COLO668 (cell line): ENCODE results near the gene DENND4C.
"Not testable (repeated sequence)": the region's sequence is repeated elsewhere in the genome, so short reads cannot be mapped to it uniquely, and the experiment has no call there.

Experiments
- DNase-seq: peaks from one replicate; lab custom pipeline; 2025; ENCODE audit not compliant: unreplicated experiment; lab: John Stamatoyannopoulos, UW

The DENND4C gene

GRCh38 chr9:19265602-19266001 lies 35.1 kb downstream of the DENND4C start:
- not testable (repeated sequence) for DNase-seq

- DNase-seq: not testable (repeated sequence)
These were observed 36.4 kb downstream of the DENND4C start for GRCh38 chr9:19266778-19267384.

DNA sequence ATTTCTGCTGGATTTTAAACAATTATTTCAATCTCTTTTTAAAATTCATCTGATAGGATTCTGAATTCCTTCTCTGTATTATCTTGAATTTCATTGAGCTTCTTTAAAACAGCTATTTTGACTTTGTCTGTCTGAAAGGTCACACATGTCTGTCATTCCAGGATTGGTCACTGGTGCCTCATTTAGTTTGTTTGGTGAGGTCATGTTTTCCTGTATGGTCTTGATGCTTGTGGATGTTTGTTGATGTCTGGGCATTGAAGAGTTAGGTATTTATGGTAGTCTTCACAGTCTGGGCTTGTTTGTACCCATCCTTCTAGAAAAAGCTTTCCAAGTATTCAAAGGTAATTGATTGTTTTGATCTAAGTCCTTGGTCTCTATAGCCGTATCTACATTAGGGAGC lies 39.1 kb downstream of the DENND4C start:
- no peak for DNase-seq

DNA sequence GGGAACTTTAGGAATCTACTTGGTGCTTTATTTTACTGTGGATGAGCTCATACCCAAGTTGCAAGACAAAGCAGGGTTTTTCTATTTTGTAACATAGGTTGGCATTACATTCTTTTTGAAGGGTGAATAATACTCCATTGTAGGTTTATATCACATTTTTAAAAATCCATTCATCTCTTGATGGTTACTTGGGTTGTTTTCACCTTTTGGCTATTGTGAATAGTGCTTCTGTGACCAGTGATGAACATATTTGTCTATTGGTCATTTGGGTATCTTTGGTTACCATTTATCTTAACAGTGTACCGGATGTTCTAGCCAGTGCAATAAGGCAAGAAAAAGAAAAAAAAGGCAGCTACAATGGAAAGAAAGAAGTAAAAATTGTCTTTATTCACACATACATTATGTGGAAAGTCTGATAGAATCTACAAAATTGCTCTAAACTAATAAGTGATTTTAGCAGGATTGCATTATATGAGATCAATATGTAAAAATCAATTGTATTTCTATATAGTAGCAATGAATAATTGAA lies 40.0 kb downstream of the DENND4C start:
- DNase-seq: no peak

DNA sequence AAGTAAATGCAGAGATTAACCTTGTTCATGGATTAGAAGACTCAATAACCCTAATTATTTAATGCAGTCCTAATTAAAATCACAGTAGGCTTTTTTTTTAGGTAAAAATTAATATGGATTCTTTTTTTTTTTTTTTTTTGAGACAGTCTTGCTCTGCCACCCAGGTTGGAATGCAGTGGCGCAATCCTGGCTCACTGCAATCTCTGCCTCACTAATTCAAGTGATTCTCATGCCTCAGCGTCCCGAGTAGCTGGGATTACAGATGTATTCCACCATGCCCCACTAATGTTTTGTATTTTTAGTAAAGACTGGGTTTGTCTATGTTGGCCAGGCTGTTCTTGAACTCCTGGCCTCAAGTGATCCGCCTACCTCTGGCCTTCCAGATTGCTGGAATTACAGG lies 40.6 kb downstream of the DENND4C start:
- no peak for DNase-seq

DNA sequence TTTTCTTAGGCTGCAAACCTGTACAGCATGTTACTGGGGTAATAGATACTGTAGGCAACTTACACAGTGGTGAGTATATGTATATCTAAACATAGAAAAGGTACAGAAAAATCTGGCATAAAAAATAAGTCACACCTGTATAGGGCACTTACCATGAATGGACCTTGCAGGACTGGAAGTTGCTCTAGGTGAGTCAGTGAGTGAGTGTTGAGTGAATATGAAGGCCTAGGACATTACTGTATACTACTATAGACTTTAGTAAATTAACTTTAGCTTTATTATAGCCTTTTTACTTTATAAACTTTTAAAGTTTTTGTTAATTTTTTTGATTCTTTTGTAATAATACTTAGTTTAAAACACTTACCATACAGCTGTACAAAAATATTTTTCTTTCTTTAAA lies 51.3 kb downstream of the DENND4C start:
- no peak for DNase-seq

DNA sequence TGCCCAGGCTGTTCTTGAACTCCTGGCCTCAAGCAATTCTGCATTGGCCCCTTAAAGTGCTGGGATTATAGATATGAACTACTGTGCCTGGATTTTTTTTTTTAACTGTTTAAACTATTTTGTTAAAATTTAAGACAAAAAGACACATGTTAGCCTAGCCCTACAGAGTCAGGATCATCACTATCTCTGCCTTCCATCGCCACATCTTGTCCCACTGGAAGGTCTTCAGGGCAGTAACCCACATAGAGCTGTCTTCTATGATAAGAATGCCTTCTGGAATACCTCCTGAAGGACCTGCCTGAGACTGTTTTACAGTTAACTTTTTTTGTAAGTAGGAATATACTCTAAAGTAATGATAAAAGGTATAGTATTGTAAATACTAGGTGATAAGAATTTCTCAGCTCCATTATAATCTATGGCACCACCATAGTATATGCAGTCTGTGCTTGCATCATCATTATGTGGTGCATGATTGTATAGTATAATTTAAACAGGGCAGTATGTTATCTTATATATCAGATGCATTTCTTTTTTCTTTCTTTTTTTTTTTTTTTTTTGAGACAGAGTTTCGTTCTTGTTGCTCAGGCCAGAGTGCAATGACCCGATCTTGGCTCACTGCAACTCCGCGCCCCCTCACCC lies 52.7 kb downstream of the DENND4C start:
- DNase-seq: no peak

DNA sequence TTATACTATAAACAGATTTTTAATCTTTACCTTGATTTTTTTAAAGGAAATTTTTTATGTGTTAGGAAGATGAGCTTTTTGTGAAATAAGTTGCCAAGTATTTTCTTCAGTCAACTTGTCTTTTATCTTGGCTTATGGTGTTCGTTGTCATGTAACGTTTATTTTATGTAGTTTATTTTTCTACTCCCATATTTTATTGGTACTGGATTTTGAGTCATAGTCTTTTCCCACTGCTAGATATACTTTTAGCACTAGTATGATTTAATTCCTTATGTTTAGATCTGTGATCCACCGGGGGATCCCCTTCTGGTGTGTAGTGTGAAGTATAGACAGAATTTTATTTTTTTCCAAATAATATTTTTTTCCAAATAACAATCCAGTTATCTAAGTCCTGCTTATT lies 54.2 kb downstream of the DENND4C start:
- no peak for DNase-seq

DNA sequence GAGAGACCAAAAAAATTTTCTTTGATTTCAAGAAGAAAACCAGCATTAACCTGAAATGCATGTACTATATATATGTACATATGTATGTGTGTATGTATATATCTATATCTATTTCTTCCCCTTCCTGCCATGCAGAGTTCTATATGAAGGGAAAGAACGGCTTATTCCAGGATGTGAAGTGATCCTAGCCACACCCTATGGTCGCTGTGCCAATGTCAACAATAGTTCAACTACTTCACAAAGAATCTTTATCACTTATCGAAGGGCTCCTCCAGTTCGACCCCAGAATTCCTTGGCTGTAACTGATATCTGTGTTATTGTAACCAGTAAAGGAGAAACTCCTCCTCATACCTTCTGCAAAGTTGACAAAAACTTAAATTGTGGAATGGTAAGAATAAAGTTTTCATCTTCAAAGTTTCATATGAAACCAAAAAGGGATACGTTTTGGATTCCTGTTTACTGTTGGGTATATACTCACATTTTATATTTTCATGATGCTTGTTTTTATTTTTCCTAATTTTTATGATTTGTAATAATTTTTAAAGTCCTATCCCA lies 56.2 kb downstream of the DENND4C start:
- no peak for DNase-seq

DNA sequence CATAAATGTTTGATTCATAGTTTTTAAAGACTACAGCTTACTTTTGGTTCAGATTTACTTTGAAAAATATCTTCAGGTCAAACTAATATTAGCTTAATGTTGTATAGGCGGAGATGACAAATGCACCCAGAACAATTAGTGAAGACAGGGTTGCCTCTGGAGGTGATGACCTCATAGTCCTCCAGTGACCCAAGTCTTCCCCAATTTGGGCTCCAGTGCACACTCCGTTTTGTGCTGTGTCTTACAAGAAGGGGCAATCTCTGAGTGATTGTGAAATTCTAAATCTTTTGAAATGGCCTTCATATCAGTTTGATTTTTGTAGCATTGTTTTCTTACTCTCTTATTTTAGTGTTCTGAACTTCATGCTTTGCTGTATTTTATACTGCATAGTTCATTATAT lies 57.6 kb downstream of the DENND4C start:
- DNase-seq: no peak

GRCh38 chr9:19290103-19290502 lies 59.6 kb downstream of the DENND4C start:
- no peak for DNase-seq

GRCh38 chr9:19294219-19294618 lies 63.7 kb downstream of the DENND4C start:
- no peak for DNase-seq

- DNase-seq: no peak
These were observed 68.0 kb downstream of the DENND4C start for GRCh38 chr9:19298436-19299000.

DNA sequence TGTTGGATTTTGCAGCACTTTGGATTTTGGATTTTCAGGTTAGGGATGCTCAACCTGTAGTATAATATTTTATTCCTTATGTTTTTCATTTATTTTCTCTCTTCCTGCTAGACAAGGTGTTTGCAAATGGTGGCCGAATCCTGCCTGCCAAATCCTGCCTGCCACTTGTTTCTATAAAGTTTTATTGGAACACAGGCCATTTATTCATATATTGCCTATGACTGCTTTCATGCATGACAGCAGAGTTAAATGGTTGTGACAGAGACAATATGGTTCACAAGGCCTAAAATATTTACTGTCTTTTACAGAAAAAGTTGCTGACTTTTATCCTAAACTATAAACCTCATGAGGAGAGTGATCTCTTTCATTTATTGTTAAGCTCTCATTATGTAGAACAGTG lies 72.7 kb downstream of the DENND4C start:
- no peak for DNase-seq

- no peak for DNase-seq
These were observed 76.1 kb downstream of the DENND4C start for GRCh38 chr9:19306568-19306967.

- no peak for DNase-seq
These were observed 79.8 kb downstream of the DENND4C start for GRCh38 chr9:19310246-19310645.

GRCh38 chr9:19313573-19313972 lies 83.1 kb downstream of the DENND4C start:
- no peak for DNase-seq

- no peak for DNase-seq
These were observed 90.0 kb downstream of the DENND4C start for GRCh38 chr9:19320495-19320894.

GRCh38 chr9:19331877-19332276 lies 101.4 kb downstream of the DENND4C start:
- DNase-seq: no peak

DNA sequence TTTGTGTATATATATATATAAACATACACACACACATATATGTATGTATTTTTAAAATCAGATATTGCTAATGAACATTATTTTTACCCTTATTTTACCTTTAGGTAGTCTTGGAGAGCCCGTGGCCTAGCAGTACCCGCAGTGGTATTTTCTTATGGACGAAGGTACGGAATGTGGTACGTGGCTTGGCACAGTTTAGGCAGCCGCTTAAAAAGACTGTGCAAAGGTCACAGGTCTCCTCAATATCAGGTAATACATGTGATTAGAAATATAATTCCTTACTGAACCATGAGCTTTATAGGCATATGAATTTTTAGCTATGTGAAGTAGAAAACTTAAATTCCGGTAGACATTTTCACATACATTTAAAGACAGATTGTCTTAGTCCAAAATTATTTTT lies 105.7 kb downstream of the DENND4C start:
- DNase-seq: no peak

- no peak for DNase-seq
These were observed 112.5 kb downstream of the DENND4C start for GRCh38 chr9:19342947-19343346.

DNA sequence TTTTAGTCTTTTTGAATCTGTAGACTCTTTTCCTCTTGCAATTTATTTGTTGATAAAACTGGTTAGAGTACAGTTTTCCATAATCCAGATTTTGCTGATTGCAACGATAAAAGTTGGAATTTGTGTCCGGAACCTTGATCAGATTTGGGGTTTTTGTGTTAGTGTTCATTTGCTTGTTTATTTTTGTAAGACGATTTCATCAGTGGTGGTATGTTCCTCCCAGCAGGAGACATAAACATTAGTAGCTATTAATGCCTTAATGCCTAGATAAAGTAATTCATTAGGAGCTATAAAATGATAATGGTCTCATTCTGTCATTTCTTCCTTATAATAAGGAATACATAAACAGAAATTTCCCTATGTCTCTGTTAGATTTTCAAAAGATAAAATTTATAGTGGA lies 128.2 kb downstream of the DENND4C start:
- DNase-seq: no peak
